ENCODE data around the gene FUT1. TPM values are rescaled to one million over a fixed set of nuclear protein-coding genes. Genes with fewer than 3 reads are reported as not detected.

FUT1 gene
- total RNA-seq, 1 experiment from 2014 or later, result 14.1 TPM

DNA sequence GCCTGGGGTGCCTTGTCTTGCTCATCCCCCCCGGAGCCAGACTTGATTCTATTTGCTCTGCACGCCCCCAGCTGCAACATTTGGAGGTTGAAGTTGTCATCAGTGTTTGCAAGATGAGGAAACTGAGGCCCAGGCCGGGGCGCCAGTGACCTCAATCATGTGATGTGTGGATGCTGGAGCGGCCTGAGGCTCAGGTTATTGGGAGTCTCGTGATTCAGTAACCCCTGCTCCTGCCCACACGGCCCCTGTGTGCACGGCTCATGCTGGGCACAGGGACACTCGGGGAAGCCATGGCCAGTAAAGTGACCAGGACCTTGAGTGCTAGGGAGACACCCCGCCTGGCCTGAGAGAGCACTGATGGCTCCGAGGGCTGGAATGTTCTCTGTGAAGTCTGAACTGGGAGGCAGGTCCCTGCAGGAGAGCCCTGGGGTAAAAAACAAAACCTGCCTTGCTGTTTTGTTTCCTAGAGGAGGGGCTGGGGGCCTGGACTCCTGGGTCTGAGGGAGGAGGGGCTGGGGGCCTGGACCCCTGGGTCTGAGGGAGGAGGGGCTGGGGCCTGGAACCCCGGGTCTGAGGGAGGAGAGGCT is 4.7 kb upstream of the FUT1 start:
- ChIA-PET POLR2A (no interaction called here), CTCF (no interaction called here), RAD21 (ENCODE audit: low non-redundant PET in 1 of 2, low total read pairs in 2 of 2, uncharacterized antibody in 2 of 2, unreplicated experiment in 2 of 2) (no interaction called here)
- Histone ChIP-seq H3K4me2 (ENCODE audit: low read length) (no peak overlapping the region), H4K20me1 (ENCODE audit: insufficient read depth) (no peaks in the 10 kb centered on the region), H3K9ac (ENCODE audit: low read length) (no peak overlapping the region), H3K27ac (ENCODE audit: low read depth, low read length) (no peak overlapping the region), H3K79me2 (ENCODE audit: insufficient read depth, low read length) (peaks cover 2% of the 10 kb centered on the region; the same call in 1 of the 2 replicates), H3K36me3 (ENCODE audit: control insufficient read depth in 1 of 2, insufficient read depth in 2 of 2, low read length in 2 of 2) (no peaks in the 10 kb centered on the region), H3K4me3 (replicated peaks in 1 of 2; ENCODE audit: low read depth in 1 of 2, low read length in 2 of 2) (no peak overlapping the region), H3K9me2 (ENCODE audit: insufficient read depth) (no peaks in the 10 kb centered on the region), H3K27me3 (ENCODE audit: insufficient read depth, low read length) (no peaks in the 10 kb centered on the region), H3K4me1 (ENCODE audit: control insufficient read depth in 1 of 2, insufficient read depth in 2 of 2, low read length in 2 of 2) (peaks cover 25 to 27% of the 10 kb centered on the region in 2 experiments), H3K9me3 (ENCODE audit: control insufficient read depth in 1 of 2, insufficient read depth in 1 of 2, low read depth in 1 of 2, low read length in 2 of 2) (no peaks in the 10 kb centered on the region), H2AFZ (ENCODE audit: low read depth, low read length, poor library complexity, severe bottlenecking) (no peak overlapping the region)
- TF ChIP-seq ZNF274 (IDR thresholded peaks at IDR 0.05; ENCODE audit: low read depth, low read length) (no peak), POLR2AphosphoS5 (IDR thresholded peaks at IDR 0.05; ENCODE audit: low read depth, low read length) (no peak), SP1 (IDR thresholded peaks at IDR 0.05; ENCODE audit: low read depth) (no peak)
- BruUV-seq (replicated peaks), result no TSS peak
- DNase-seq (ENCODE audit: low read depth, low spot score), result no peak
- no peak for ATAC-seq
- intact Hi-C loops (cut with micrococcal nuclease), result no loop called here

DNA sequence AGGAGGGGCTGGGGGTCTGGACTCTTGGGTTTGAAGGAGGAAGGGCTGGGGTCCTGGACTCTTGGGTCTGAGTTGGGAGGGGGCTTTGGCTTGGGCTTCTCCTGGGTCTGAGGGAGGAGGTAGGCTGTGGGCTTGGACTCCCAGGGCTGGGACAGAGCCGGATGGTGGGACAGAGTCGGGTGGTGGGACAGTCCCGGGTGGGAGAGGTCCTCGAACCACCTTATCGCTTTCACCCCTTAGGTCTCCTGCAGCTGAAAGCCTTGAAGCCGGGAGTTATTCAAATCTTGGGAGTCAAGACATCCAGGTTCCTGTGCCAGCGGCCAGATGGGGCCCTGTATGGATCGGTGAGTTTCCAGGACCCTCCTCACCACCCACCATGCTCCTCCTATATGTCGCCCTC is 4.2 kb upstream of the FUT1 start:
- Histone ChIP-seq H3K9ac (ENCODE audit: low read length) (no peak overlapping the region), H3K36me3 (ENCODE audit: control insufficient read depth in 1 of 2, insufficient read depth in 2 of 2, low read length in 2 of 2) (no peaks in the 10 kb centered on the region), H3K9me2 (ENCODE audit: insufficient read depth) (no peaks in the 10 kb centered on the region), H3K27me3 (ENCODE audit: insufficient read depth, low read length) (no peaks in the 10 kb centered on the region), H3K27ac (ENCODE audit: low read depth, low read length) (no peak overlapping the region), H2AFZ (ENCODE audit: low read depth, low read length, poor library complexity, severe bottlenecking) (no peak overlapping the region), H3K79me2 (ENCODE audit: insufficient read depth, low read length) (peaks cover 7% of the 10 kb centered on the region; the same call in 1 of the 2 replicates), H3K4me1 (ENCODE audit: control insufficient read depth in 1 of 2, insufficient read depth in 2 of 2, low read length in 2 of 2) (peaks cover 25 to 27% of the 10 kb centered on the region in 2 experiments), H3K9me3 (ENCODE audit: control insufficient read depth in 1 of 2, insufficient read depth in 1 of 2, low read depth in 1 of 2, low read length in 2 of 2) (no peaks in the 10 kb centered on the region), H3K4me2 (ENCODE audit: low read length) (no peak overlapping the region), H3K4me3 (replicated peaks in 1 of 2; ENCODE audit: low read depth in 1 of 2, low read length in 2 of 2) (no peak overlapping the region), H4K20me1 (ENCODE audit: insufficient read depth) (no peaks in the 10 kb centered on the region)
- ATAC-seq (no peak), DNase-seq (ENCODE audit: low read depth, low spot score) (no peak)
- intact Hi-C loops (cut with micrococcal nuclease), result no loop called here
- BruUV-seq (replicated peaks), result no TSS peak
- RAD21 ChIA-PET (ENCODE audit: low non-redundant PET in 1 of 2, low total read pairs in 2 of 2, uncharacterized antibody in 2 of 2, unreplicated experiment in 2 of 2), result no interaction called here
- no peak for TF ChIP-seq POLR2AphosphoS5 (IDR thresholded peaks at IDR 0.05; ENCODE audit: low read depth, low read length)
- no peak for TF ChIP-seq CEBPB (IDR thresholded peaks at IDR 0.05; ENCODE audit: low read depth)
- no peak for TF ChIP-seq SP1 (IDR thresholded peaks at IDR 0.05; ENCODE audit: low read depth)
- TF ChIP-seq YY1 (IDR thresholded peaks at IDR 0.05; ENCODE audit: extremely low read depth, insufficient replicate concordance, low read depth, low read length), result no peak
- no peak for TF ChIP-seq FOSL1 (IDR thresholded peaks at IDR 0.05; ENCODE audit: low read depth)
- no peak for TF ChIP-seq TCF7L2 (IDR thresholded peaks at IDR 0.05; ENCODE audit: borderline replicate concordance, extremely low read depth, insufficient read depth, insufficient read length)
- TF ChIP-seq, protein P1, sequence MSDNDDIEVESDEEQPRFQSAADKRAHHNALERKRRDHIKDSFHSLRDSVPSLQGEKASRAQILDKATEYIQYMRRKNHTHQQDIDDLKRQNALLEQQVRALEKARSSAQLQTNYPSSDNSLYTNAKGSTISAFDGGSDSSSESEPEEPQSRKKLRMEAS (IDR thresholded peaks at IDR 0.05), result no peak
- CTCF ChIA-PET, result no interaction called here
- POLR2A ChIA-PET, result no interaction called here

Measured in HCT116 (cell line).